K562 (cell line): Measurements from ENCODE around the gene MAGIX. TPM values are rescaled to one million over a fixed set of nuclear protein-coding genes. Genes with fewer than 3 reads are reported as not detected.
A peak's percentile ranks its signal among the peaks of the same experiment; 100 is the strongest.

ENCODE experiments used
- ARID2 ChIP-seq: fragments of 450-650 bp; IDR thresholded peaks from 2 replicates; pipeline ENCODE4 v1.6.1; 2017; ENCODE audit warnings: antibody characterized with exemption, mild to moderate bottlenecking
- FOSL1 ChIP-seq: fragments of 200-800 bp; sonication (Bioruptor generic); conservative IDR thresholded peaks from 2 replicates; pipeline ENCODE4 v1.6.1; 2016; ENCODE audit warnings: missing genetic modification characterization, missing compliant biosample characterization
- FOXA3 ChIP-seq, 2 experiments: fragments of 450-650 bp in 1 of 2; sonication (generic) in 1 of 2; formaldehyde crosslinking; IDR thresholded peaks in 1 of 2; conservative IDR thresholded peaks in 1 of 2; 2 replicates each; pipeline versions ENCODE4 v1.4.0 to v1.8.0; 2020 to 2022; ENCODE audit warnings: mild to moderate bottlenecking in 2 of 2, missing genetic modification reagents in 1 of 2
- ILK ChIP-seq: fragments of 450-650 bp; IDR thresholded peaks from 2 replicates; pipeline ENCODE4 v1.6.1; 2016; ENCODE audit warnings: missing genetic modification characterization, low read depth, mild to moderate bottlenecking, missing compliant biosample characterization, moderate library complexity, borderline replicate concordance
- NCOA6 ChIP-seq: fragments of 450-650 bp; IDR thresholded peaks from 2 replicates; pipeline ENCODE4 v1.6.1; 2017; ENCODE audit warnings: mild to moderate bottlenecking
- NELFE ChIP-seq: IDR thresholded peaks from 2 replicates; pipeline ENCODE4 v1.6.1; 2011; ENCODE audit warnings: mild to moderate bottlenecking; ENCODE audit not compliant: insufficient read depth, insufficient read length
- NFATC3 ChIP-seq: fragments of 450-650 bp; IDR thresholded peaks from 2 replicates; pipeline ENCODE4 v1.6.1; 2017; ENCODE audit warnings: mild to moderate bottlenecking
- NFRKB ChIP-seq: fragments of 450-650 bp; IDR thresholded peaks from 2 replicates; pipeline ENCODE4 v1.6.1; 2016; ENCODE audit warnings: low read depth
- PHF8 ChIP-seq: fragments of 200-600 bp; sonication (generic); IDR thresholded peaks from 2 replicates; pipeline ENCODE4 v1.6.1; 2012; ENCODE audit warnings: mixed run types, mild to moderate bottlenecking, inconsistent platforms, low read length, moderate library complexity, borderline replicate concordance
- PYGO2 ChIP-seq: fragments of 450-650 bp; IDR thresholded peaks from 2 replicates; pipeline ENCODE4 v1.6.1; 2016; ENCODE audit warnings: mild to moderate bottlenecking, missing genetic modification characterization, moderate library complexity, missing compliant biosample characterization
- RB1 ChIP-seq: fragments of 450-650 bp; IDR thresholded peaks from 2 replicates; pipeline ENCODE4 v1.6.1; 2017; ENCODE audit warnings: low read depth, mild to moderate bottlenecking
- SRSF9 ChIP-seq: fragments of 200-400 bp; formaldehyde crosslinking; IDR thresholded peaks from 2 replicates; pipeline ENCODE4 v1.6.1; 2017; ENCODE audit warnings: low read depth, low read length, borderline replicate concordance
- TARDBP ChIP-seq: fragments of 450-650 bp; IDR thresholded peaks from 2 replicates; pipeline ENCODE4 v1.6.1; 2016
- ZNF121 ChIP-seq: sonication (generic); formaldehyde crosslinking; conservative IDR thresholded peaks from 2 replicates; pipeline ENCODE4 v1.8.0; 2022; ENCODE audit warnings: missing genetic modification reagents
- polyA plus RNA-seq, 8 experiments: library from polyadenylated mRNA; depleted of rRNA in 4 of 8; stranded (reverse) in 5 of 8; unstranded in 3 of 8; fragments of >200 nt; fragmentation: Nextera tagmentation in 2 of 8; fragmentation: Illumina TruSeq in 1 of 8; extraction: Ambion mirVana in 2 of 8; extraction: Trizol in 1 of 8; gene quantifications; 2 replicates each; pipeline versions ENCODE4 v1.2.1 to v1.2.3, GENCODE V29; 2011 to 2014; ENCODE audit warnings: inconsistent platforms in 1 of 8, missing spikeins in 1 of 8
- total RNA-seq, 7 experiments: library from RNA; depleted of rRNA in 6 of 7; stranded (reverse); fragments of >200 nt in 6 of 7; fragmentation: Illumina TruSeq in 2 of 7; extraction: Trizol in 2 of 7; gene quantifications; 2 replicates each; pipeline versions ENCODE4 v1.2.1 to v1.2.3, GENCODE V29; 2011 to 2021; ENCODE audit warnings: low replicate concordance in 1 of 7
- TF ChIP-seq, protein P1 (sequence below): fragments of 250-450 bp; sonication (Bioruptor Pico); IDR thresholded peaks from 2 replicates; pipeline ENCODE4 v1.4.0; 2020; ENCODE audit warnings: mild to moderate bottlenecking, moderate library complexity
- TF ChIP-seq, protein P2 (sequence below): sonication (generic); formaldehyde crosslinking; IDR thresholded peaks from 2 replicates; pipeline ENCODE4 v1.8.1; 2023; ENCODE audit warnings: mild to moderate bottlenecking, missing genetic modification reagents, moderate library complexity
- TF ChIP-seq, protein P3 (sequence below), 2 experiments: fragments of 450-650 bp in 1 of 2; IDR thresholded peaks; 2 replicates each; pipeline ENCODE4 v1.6.1; 2011 to 2017; ENCODE audit warnings: low read depth in 2 of 2, antibody characterized with exemption in 1 of 2, borderline replicate concordance in 1 of 2, low read length in 1 of 2, mild to moderate bottlenecking in 1 of 2, mixed read lengths in 1 of 2; ENCODE audit not compliant: control insufficient read depth in 1 of 2

MAGIX gene
- total and polyA plus RNA-seq, 9 of the 15 experiments (the other 6 are each of a cell fraction or from before 2014, with no cell fraction given): 0.08 to 3.5 (median 0.47) TPM

DNA sequence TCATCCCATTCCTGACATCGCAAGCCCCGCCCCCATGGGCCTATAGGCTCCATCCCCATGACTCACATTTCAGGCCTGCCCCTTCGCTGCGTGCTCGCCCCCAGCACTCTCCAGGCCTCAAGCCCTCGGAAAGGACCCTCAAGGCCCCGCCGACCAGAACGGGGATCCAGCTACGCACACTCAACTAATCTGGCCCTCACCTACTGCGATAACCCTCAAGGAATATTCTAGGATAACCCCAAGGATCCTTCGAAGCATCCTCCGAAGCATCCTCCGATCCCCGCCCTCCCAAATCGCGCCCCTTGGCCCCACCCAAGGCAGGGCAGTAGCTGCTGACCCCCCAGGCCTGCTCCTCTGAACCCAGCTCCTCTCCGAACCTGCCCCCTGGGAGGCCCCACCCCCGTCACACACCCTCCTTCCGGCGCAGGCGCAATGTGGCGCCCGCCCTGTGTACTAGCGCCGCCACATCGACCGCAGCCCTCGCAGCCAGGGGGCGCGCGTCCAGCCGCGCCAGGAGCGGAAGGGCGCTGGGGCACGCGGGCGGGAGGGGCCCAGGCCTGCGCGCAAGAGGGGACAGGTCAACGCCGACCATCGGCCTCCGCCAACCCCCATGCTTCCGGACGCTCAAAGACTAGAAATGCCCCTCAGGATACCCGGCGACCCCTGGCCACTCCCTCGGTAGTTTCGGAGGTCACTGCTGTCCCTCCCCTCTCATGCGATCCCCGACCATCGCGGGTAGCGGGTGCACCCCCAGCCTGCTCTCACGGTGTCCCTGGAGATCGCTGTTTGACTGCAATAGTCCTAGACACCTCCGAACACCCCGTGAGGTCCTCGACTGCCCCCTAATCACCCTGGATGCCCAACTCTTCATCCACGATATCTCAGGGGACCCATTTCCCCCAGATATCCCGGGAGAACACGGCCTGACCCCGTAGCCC is 6.4 kb upstream of the MAGIX start (continued):
- TF ChIP-seq, protein P1, sequence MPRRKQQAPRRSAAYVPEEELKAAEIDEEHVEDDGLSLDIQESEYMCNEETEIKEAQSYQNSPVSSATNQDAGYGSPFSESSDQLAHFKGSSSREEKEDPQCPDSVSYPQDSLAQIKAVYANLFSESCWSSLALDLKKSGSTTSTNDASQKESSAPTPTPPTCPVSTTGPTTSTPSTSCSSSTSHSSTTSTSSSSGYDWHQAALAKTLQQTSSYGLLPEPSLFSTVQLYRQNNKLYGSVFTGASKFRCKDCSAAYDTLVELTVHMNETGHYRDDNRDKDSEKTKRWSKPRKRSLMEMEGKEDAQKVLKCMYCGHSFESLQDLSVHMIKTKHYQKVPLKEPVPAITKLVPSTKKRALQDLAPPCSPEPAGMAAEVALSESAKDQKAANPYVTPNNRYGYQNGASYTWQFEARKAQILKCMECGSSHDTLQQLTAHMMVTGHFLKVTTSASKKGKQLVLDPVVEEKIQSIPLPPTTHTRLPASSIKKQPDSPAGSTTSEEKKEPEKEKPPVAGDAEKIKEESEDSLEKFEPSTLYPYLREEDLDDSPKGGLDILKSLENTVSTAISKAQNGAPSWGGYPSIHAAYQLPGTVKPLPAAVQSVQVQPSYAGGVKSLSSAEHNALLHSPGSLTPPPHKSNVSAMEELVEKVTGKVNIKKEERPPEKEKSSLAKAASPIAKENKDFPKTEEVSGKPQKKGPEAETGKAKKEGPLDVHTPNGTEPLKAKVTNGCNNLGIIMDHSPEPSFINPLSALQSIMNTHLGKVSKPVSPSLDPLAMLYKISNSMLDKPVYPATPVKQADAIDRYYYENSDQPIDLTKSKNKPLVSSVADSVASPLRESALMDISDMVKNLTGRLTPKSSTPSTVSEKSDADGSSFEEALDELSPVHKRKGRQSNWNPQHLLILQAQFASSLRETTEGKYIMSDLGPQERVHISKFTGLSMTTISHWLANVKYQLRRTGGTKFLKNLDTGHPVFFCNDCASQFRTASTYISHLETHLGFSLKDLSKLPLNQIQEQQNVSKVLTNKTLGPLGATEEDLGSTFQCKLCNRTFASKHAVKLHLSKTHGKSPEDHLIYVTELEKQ (CRISPR knock-in tag): no peak
- TF ChIP-seq ZNF121 (no peak), NFATC3 (no peak), ARID2 (no peak), PYGO2 (tag) (no peak), NELFE (no peak), RB1 (peak; percentile 85), ILK (tag) (no peak), NCOA6 (no peak), NFRKB (0 out of 2 replicates have a peak, but pooled peaks have one; percentile 9), FOSL1 (peak; percentile 82), FOXA3 (CRISPR knock-in tag; conservative IDR thresholded peaks at IDR 0.05 in 1 of 2, IDR thresholded peaks at IDR 0.05 in 1 of 2) (peak in 1 of 2 experiments; percentile 91; a peak in 2 of 4 replicates), PHF8 (peak; percentile 50; the same call in 1 of the 2 replicates), TARDBP (no peak), SRSF9 (no peak)
- TF ChIP-seq, protein P2, sequence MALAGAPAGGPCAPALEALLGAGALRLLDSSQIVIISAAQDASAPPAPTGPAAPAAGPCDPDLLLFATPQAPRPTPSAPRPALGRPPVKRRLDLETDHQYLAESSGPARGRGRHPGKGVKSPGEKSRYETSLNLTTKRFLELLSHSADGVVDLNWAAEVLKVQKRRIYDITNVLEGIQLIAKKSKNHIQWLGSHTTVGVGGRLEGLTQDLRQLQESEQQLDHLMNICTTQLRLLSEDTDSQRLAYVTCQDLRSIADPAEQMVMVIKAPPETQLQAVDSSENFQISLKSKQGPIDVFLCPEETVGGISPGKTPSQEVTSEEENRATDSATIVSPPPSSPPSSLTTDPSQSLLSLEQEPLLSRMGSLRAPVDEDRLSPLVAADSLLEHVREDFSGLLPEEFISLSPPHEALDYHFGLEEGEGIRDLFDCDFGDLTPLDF (CRISPR knock-in tag): 0 out of 2 replicates have a peak, but pooled peaks have one; percentile 77
- TF ChIP-seq, protein P3, sequence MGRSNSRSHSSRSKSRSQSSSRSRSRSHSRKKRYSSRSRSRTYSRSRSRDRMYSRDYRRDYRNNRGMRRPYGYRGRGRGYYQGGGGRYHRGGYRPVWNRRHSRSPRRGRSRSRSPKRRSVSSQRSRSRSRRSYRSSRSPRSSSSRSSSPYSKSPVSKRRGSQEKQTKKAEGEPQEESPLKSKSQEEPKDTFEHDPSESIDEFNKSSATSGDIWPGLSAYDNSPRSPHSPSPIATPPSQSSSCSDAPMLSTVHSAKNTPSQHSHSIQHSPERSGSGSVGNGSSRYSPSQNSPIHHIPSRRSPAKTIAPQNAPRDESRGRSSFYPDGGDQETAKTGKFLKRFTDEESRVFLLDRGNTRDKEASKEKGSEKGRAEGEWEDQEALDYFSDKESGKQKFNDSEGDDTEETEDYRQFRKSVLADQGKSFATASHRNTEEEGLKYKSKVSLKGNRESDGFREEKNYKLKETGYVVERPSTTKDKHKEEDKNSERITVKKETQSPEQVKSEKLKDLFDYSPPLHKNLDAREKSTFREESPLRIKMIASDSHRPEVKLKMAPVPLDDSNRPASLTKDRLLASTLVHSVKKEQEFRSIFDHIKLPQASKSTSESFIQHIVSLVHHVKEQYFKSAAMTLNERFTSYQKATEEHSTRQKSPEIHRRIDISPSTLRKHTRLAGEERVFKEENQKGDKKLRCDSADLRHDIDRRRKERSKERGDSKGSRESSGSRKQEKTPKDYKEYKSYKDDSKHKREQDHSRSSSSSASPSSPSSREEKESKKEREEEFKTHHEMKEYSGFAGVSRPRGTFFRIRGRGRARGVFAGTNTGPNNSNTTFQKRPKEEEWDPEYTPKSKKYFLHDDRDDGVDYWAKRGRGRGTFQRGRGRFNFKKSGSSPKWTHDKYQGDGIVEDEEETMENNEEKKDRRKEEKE (IDR thresholded peaks at IDR 0.05; ENCODE audit: borderline replicate concordance in 1 of 2, control insufficient read depth in 1 of 2, low read depth in 2 of 2, low read length in 1 of 2): no peak
